ENCODE data around the gene OR1C1.
"Not testable (repeated sequence)": the region's sequence is repeated elsewhere in the genome, so short reads cannot be mapped to it uniquely, and the experiment has no call there.

The OR1C1 gene

GRCh38 chr1:247760456-247760855 is at the start of gene OR1C1:
Gene OR1C1 (minus strand): TSS chr1:247760556. CDS start chr1:247758406, 2,150 bp downstream.
- no peaks in the 10 kb centered on the region for H3F3A ChIP-seq (ENCODE audit: insufficient read depth, low read length)
- H3K4me2 ChIP-seq (ENCODE audit: low read depth, low read length), result no peak within 1 kb of the TSS
- no peak within 1 kb of the TSS for H3K4me3 ChIP-seq (ENCODE audit: low read length)
- no peaks in the 10 kb centered on the region for H3K79me2 ChIP-seq (ENCODE audit: low read length)
- no peaks in the 10 kb centered on the region for H4K20me1 ChIP-seq (ENCODE audit: insufficient read depth, low read length)
- H3K36me3 ChIP-seq (replicated peaks; ENCODE audit: insufficient read depth, low read length), result no peaks in the 10 kb centered on the region
- no peaks in the 10 kb centered on the region for H3K9me2 ChIP-seq (replicated peaks; ENCODE audit: insufficient read depth, low read length)
- no peak within 1 kb of the TSS for H3K9ac ChIP-seq (ENCODE audit: low read length)
- TF ChIP-seq CTCF (IDR thresholded peaks at IDR 0.05; ENCODE audit: low read length), result no peak
- TF ChIP-seq EZH2phosphoT487 (IDR thresholded peaks at IDR 0.05; ENCODE audit: low read length), result no peak
- no peak for TF ChIP-seq EZH2 (optimal IDR thresholded peaks at IDR 0.05; ENCODE audit: low read depth, low read length)
- no peaks in the 10 kb centered on the region for H3K4me1 ChIP-seq (ENCODE audit: low read length)
- no peak for DNase-seq
- H2AFZ ChIP-seq (ENCODE audit: low read length), result no peak within 1 kb of the TSS
- H3K27ac ChIP-seq (ENCODE audit: low read length), result no peak within 1 kb of the TSS
- no peaks in the 10 kb centered on the region for H3K9me3 ChIP-seq (replicated peaks; ENCODE audit: insufficient read depth, low read length)
- H3K27me3 ChIP-seq (replicated peaks; ENCODE audit: insufficient read depth, low read length), result no peaks in the 10 kb centered on the region

- H3K27me3 ChIP-seq (replicated peaks; ENCODE audit: insufficient read depth, low read length), result no peaks in the 10 kb centered on the region
- no peaks in the 10 kb centered on the region for H3K36me3 ChIP-seq (replicated peaks; ENCODE audit: insufficient read depth, low read length)
Measured at GRCh38 chr1:247797518-247797917, 37.2 kb upstream of the OR1C1 start.

GRCh38 chr1:247769603-247770002 is 9.2 kb upstream of the OR1C1 start:
- no peak overlapping the region for H3K9ac ChIP-seq (ENCODE audit: low read length)
- H2AFZ ChIP-seq (ENCODE audit: low read length), result no peak overlapping the region
- no peak overlapping the region for H3K27ac ChIP-seq (ENCODE audit: low read length)
- H3K4me3 ChIP-seq (ENCODE audit: low read length), result no peak overlapping the region
- no peaks in the 10 kb centered on the region for H3K9me2 ChIP-seq (replicated peaks; ENCODE audit: insufficient read depth, low read length)
- H3K9me3 ChIP-seq (replicated peaks; ENCODE audit: insufficient read depth, low read length), result no peaks in the 10 kb centered on the region
- H3K4me1 ChIP-seq (ENCODE audit: low read length), result no peaks in the 10 kb centered on the region
- no peak for DNase-seq
- no peaks in the 10 kb centered on the region for H4K20me1 ChIP-seq (ENCODE audit: insufficient read depth, low read length)
- H3K79me2 ChIP-seq (ENCODE audit: low read length), result no peaks in the 10 kb centered on the region
- no peak overlapping the region for H3K4me2 ChIP-seq (ENCODE audit: low read depth, low read length)
- H3F3A ChIP-seq (ENCODE audit: insufficient read depth, low read length), result no peaks in the 10 kb centered on the region
- no peaks in the 10 kb centered on the region for H3K27me3 ChIP-seq (replicated peaks; ENCODE audit: insufficient read depth, low read length)
- H3K36me3 ChIP-seq (replicated peaks; ENCODE audit: insufficient read depth, low read length), result no peaks in the 10 kb centered on the region
- no peak for TF ChIP-seq CTCF (IDR thresholded peaks at IDR 0.05; ENCODE audit: low read length)
- TF ChIP-seq EZH2phosphoT487 (IDR thresholded peaks at IDR 0.05; ENCODE audit: low read length), result no peak
- TF ChIP-seq EZH2 (optimal IDR thresholded peaks at IDR 0.05; ENCODE audit: low read depth, low read length), result no peak

More at GRCh38 chr1:247797518-247797917, 37.2 kb upstream of the OR1C1 start:
- no peak for DNase-seq
- Histone ChIP-seq H3K4me1 (ENCODE audit: low read length) (no peaks in the 10 kb centered on the region), H3F3A (ENCODE audit: insufficient read depth, low read length) (no peaks in the 10 kb centered on the region), H4K20me1 (ENCODE audit: insufficient read depth, low read length) (no peaks in the 10 kb centered on the region), H3K27ac (ENCODE audit: low read length) (no peak overlapping the region), H2AFZ (ENCODE audit: low read length) (no peak overlapping the region), H3K9me3 (replicated peaks; ENCODE audit: insufficient read depth, low read length) (no peaks in the 10 kb centered on the region), H3K4me3 (ENCODE audit: low read length) (no peak overlapping the region), H3K79me2 (ENCODE audit: low read length) (no peaks in the 10 kb centered on the region), H3K4me2 (ENCODE audit: low read depth, low read length) (no peak overlapping the region), H3K9me2 (replicated peaks; ENCODE audit: insufficient read depth, low read length) (no peaks in the 10 kb centered on the region), H3K9ac (ENCODE audit: low read length) (no peak overlapping the region)
- TF ChIP-seq EZH2phosphoT487 (IDR thresholded peaks at IDR 0.05; ENCODE audit: low read length) (no peak), CTCF (IDR thresholded peaks at IDR 0.05; ENCODE audit: low read length) (no peak), EZH2 (optimal IDR thresholded peaks at IDR 0.05; ENCODE audit: low read depth, low read length) (no peak)

- not testable (repeated sequence) for H3F3A ChIP-seq (ENCODE audit: insufficient read depth, low read length); H2AFZ ChIP-seq (ENCODE audit: low read length); H3K36me3 ChIP-seq (replicated peaks; ENCODE audit: insufficient read depth, low read length); H4K20me1 ChIP-seq (ENCODE audit: insufficient read depth, low read length); DNase-seq; H3K79me2 ChIP-seq (ENCODE audit: low read length); H3K4me2 ChIP-seq (ENCODE audit: low read depth, low read length); H3K9me2 ChIP-seq (replicated peaks; ENCODE audit: insufficient read depth, low read length); H3K4me1 ChIP-seq (ENCODE audit: low read length); H3K27me3 ChIP-seq (replicated peaks; ENCODE audit: insufficient read depth, low read length); H3K4me3 ChIP-seq (ENCODE audit: low read length); H3K9ac ChIP-seq (ENCODE audit: low read length); H3K27ac ChIP-seq (ENCODE audit: low read length); H3K9me3 ChIP-seq (replicated peaks; ENCODE audit: insufficient read depth, low read length)
Measured at GRCh38 chr1:247754311-247754710, 6.0 kb downstream of the OR1C1 start.
